HepG2 (cell line): ENCODE measurements around the gene DCAF4L1. TPM values are rescaled to one million over a fixed set of nuclear protein-coding genes. Genes with fewer than 3 reads are reported as not detected.
A peak's percentile ranks its signal among the peaks of the same experiment; 100 is the strongest.

Experiments
- AGO2 ChIP-seq: fragments of 200-400 bp; formaldehyde crosslinking; optimal IDR thresholded peaks from 2 replicates; pipeline ENCODE3; 2017; ENCODE audit warnings: mild to moderate bottlenecking, low read depth, low read length, moderate library complexity
- ATF2 ChIP-seq: sonication (generic); formaldehyde crosslinking; IDR thresholded peaks from 2 replicates; pipeline ENCODE4 v1.4.0; 2020; ENCODE audit warnings: missing genetic modification reagents
- ELF4 ChIP-seq: sonication (generic); formaldehyde crosslinking; IDR thresholded peaks from 2 replicates; pipeline ENCODE4 v1.5.0; 2020; ENCODE audit warnings: missing genetic modification reagents, mild to moderate bottlenecking, moderate library complexity, borderline replicate concordance
- EP300 ChIP-seq, 3 experiments: sonication (generic) in 1 of 3; formaldehyde crosslinking in 1 of 3; IDR thresholded peaks; 2 replicates each; pipeline versions ENCODE4 v1.5.1 to v1.6.1; 2011 to 2020; ENCODE audit warnings: low read depth in 2 of 3, low read length in 2 of 3, borderline replicate concordance in 1 of 3, improper control_type of control experiment in 1 of 3, mild to moderate bottlenecking in 1 of 3, missing genetic modification reagents in 1 of 3, moderate library complexity in 1 of 3
- HBP1 ChIP-seq: IDR thresholded peaks from 2 replicates; pipeline ENCODE4 v1.6.1; 2016; ENCODE audit warnings: low read depth, control low read depth
- MXI1 ChIP-seq: IDR thresholded peaks from 3 replicates; pipeline ENCODE4 v1.6.1; 2012; ENCODE audit warnings: low read depth, low read length, inconsistent platforms, borderline replicate concordance
- NFYB ChIP-seq: sonication (generic); formaldehyde crosslinking; IDR thresholded peaks from 2 replicates; pipeline ENCODE4 v1.4.0; 2020; ENCODE audit warnings: missing genetic modification reagents
- PCBP2 ChIP-seq: fragments of 200-400 bp; formaldehyde crosslinking; optimal IDR thresholded peaks from 2 replicates; pipeline ENCODE3; 2018; ENCODE audit warnings: low read length, low read depth; ENCODE audit not compliant: poor library complexity, severe bottlenecking
- RFX3 ChIP-seq: IDR thresholded peaks from 2 replicates; pipeline ENCODE4 v1.6.1; 2016; ENCODE audit warnings: missing biosample characterization, missing genetic modification reagents
- SIN3A ChIP-seq: IDR thresholded peaks from 2 replicates; pipeline ENCODE4 v1.6.1; 2011; ENCODE audit warnings: low read depth, mild to moderate bottlenecking, control low read depth, low read length, borderline replicate concordance
- SKI ChIP-seq: fragments of 450-650 bp; IDR thresholded peaks from one replicate; pipeline ENCODE4 v1.6.1; 2018; ENCODE audit warnings: mild to moderate bottlenecking; ENCODE audit not compliant: partially characterized antibody
- SP2 ChIP-seq: sonication (generic); formaldehyde crosslinking; IDR thresholded peaks from 2 replicates; pipeline ENCODE4 v1.5.1; 2020; ENCODE audit warnings: mild to moderate bottlenecking, missing genetic modification reagents
- TAF1 ChIP-seq: sonication (generic); formaldehyde crosslinking; IDR thresholded peaks from 2 replicates; pipeline ENCODE4 v1.4.0; 2020; ENCODE audit warnings: missing genetic modification reagents
- ZFY ChIP-seq: sonication (generic); formaldehyde crosslinking; IDR thresholded peaks from 2 replicates; pipeline ENCODE4 v1.4.0; 2020; ENCODE audit warnings: missing genetic modification reagents
- ZNF263 ChIP-seq: sonication (generic); formaldehyde crosslinking; IDR thresholded peaks from 2 replicates; pipeline ENCODE4 v1.4.0; 2020; ENCODE audit warnings: missing genetic modification reagents
- ZNF329 ChIP-seq: sonication (generic); formaldehyde crosslinking; IDR thresholded peaks from 2 replicates; pipeline ENCODE4 v1.9.0; 2021; ENCODE audit warnings: low read depth, mild to moderate bottlenecking, missing genetic modification reagents
- ZNF337 ChIP-seq: sonication (generic); formaldehyde crosslinking; IDR thresholded peaks from 2 replicates; pipeline ENCODE4 v1.5.1; 2020; ENCODE audit warnings: missing genetic modification reagents, low read depth, mild to moderate bottlenecking, borderline replicate concordance
- ZSCAN21 ChIP-seq: sonication (generic); formaldehyde crosslinking; IDR thresholded peaks from 2 replicates; pipeline ENCODE4 v1.8.0; 2022; ENCODE audit warnings: mild to moderate bottlenecking, missing genetic modification reagents, moderate library complexity, borderline replicate concordance
- polyA plus RNA-seq, 8 experiments: library from polyadenylated mRNA; depleted of rRNA in 3 of 8; stranded (reverse) in 7 of 8; unstranded in 1 of 8; fragments of >200 nt; fragmentation: Illumina TruSeq in 4 of 8; extraction: Trizol in 4 of 8; gene quantifications; 2 replicates each; pipeline versions ENCODE4 v1.2.1 to v1.2.3, GENCODE V29; 2011 to 2016; ENCODE audit warnings: low read depth in 4 of 8, missing spikeins in 1 of 8, mixed read lengths in 1 of 8; ENCODE audit not compliant: insufficient read depth in 1 of 8
- total RNA-seq, 5 experiments: library from RNA; depleted of rRNA; stranded (reverse); fragments of >200 nt; fragmentation: Illumina TruSeq; extraction: Trizol; gene quantifications; 2 replicates each; pipeline ENCODE4 v1.2.3, GENCODE V29; 2016; ENCODE audit warnings: low read depth in 1 of 5
- TF ChIP-seq, protein P1 (sequence below), 2 experiments: sonication (generic) in 1 of 2; formaldehyde crosslinking in 1 of 2; IDR thresholded peaks; 2 replicates each; pipeline versions ENCODE4 v1.4.0 to v1.6.1; 2018 to 2020; ENCODE audit warnings: missing genetic modification reagents in 2 of 2, borderline replicate concordance in 1 of 2, low read depth in 1 of 2, mild to moderate bottlenecking in 1 of 2, missing biosample characterization in 1 of 2
- TF ChIP-seq, protein P2 (sequence below): IDR thresholded peaks from 2 replicates; pipeline ENCODE4 v1.6.1; 2012; ENCODE audit warnings: inconsistent platforms
- TF ChIP-seq, protein P3 (sequence below): sonication (generic); formaldehyde crosslinking; IDR thresholded peaks from 2 replicates; pipeline ENCODE4 v1.9.0; 2022; ENCODE audit warnings: missing genetic modification reagents, mild to moderate bottlenecking, borderline replicate concordance

The DCAF4L1 gene
- total and polyA plus RNA-seq, 2 of the 13 experiments (the other 11 are each of a cell fraction or from before 2014, with no cell fraction given) = 0.05 to 0.09 TPM

- TF ChIP-seq, protein P1, sequence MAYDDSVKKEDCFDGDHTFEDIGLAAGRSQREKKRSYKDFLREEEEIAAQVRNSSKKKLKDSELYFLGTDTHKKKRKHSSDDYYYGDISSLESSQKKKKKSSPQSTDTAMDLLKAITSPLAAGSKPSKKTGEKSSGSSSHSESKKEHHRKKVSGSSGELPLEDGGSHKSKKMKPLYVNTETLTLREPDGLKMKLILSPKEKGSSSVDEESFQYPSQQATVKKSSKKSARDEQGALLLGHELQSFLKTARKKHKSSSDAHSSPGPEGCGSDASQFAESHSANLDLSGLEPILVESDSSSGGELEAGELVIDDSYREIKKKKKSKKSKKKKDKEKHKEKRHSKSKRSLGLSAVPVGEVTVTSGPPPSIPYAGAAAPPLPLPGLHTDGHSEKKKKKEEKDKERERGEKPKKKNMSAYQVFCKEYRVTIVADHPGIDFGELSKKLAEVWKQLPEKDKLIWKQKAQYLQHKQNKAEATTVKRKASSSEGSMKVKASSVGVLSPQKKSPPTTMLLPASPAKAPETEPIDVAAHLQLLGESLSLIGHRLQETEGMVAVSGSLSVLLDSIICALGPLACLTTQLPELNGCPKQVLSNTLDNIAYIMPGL (CRISPR knock-in tag; IDR thresholded peaks at IDR 0.05; ENCODE audit: borderline replicate concordance in 1 of 2, low read depth in 1 of 2) = peak; percentile 45 to 66
- TF ChIP-seq ZSCAN21 (no peak), ZNF337 (no peak), AGO2 (peak; percentile 87), PCBP2 (no peak), SKI (no peak), HBP1 (CRISPR knock-in tag) (peak; percentile 19; the same call in 1 of the 2 replicates), SIN3A (0 out of 2 replicates have a peak, but pooled peaks have one; percentile 57), ATF2 (CRISPR knock-in tag) (peak; percentile 47; the same call in 1 of the 2 replicates), NFYB (CRISPR knock-in tag) (peak; percentile 67), ZNF329 (CRISPR knock-in tag) (0 out of 2 replicates have a peak, but pooled peaks have one; percentile 31), MXI1 (peak; percentile 75; the same call in 2 of the 3 replicates), EP300 (IDR thresholded peaks at IDR 0.05; ENCODE audit: low read depth in 2 of 2, low read length in 2 of 2) (peak in 1 of 2 experiments; percentile 29; a peak in 2 of 4 replicates), EP300 (CRISPR knock-in tag; IDR thresholded peaks at IDR 0.05; ENCODE audit: borderline replicate concordance) (no peak), RFX3 (0 out of 2 replicates have a peak, but pooled peaks have one; percentile 8), ZFY (CRISPR knock-in tag) (peak; percentile 84), SP2 (CRISPR knock-in tag) (peak; percentile 82), TAF1 (CRISPR knock-in tag) (peak; percentile 85), ZNF263 (0 out of 2 replicates have a peak, but pooled peaks have one; percentile 11), ELF4 (CRISPR knock-in tag) (peak; percentile 92; the same call in 1 of the 2 replicates)
- TF ChIP-seq, protein P2, sequence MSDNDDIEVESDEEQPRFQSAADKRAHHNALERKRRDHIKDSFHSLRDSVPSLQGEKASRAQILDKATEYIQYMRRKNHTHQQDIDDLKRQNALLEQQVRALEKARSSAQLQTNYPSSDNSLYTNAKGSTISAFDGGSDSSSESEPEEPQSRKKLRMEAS = peak; percentile 70; the same call in 1 of the 2 replicates
- TF ChIP-seq, protein P3, sequence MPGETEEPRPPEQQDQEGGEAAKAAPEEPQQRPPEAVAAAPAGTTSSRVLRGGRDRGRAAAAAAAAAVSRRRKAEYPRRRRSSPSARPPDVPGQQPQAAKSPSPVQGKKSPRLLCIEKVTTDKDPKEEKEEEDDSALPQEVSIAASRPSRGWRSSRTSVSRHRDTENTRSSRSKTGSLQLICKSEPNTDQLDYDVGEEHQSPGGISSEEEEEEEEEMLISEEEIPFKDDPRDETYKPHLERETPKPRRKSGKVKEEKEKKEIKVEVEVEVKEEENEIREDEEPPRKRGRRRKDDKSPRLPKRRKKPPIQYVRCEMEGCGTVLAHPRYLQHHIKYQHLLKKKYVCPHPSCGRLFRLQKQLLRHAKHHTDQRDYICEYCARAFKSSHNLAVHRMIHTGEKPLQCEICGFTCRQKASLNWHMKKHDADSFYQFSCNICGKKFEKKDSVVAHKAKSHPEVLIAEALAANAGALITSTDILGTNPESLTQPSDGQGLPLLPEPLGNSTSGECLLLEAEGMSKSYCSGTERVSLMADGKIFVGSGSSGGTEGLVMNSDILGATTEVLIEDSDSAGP (CRISPR knock-in tag) = peak; percentile 68; the same call in 1 of the 2 replicates
Measured at GRCh38 chr4:41934901-41935651, 46.5 kb upstream of the DCAF4L1 start, which contains the start of gene TMEM33 (continued).
